Colonic mucosa (tissue), 4 donors: ENCODE results near the gene SPDYE18. TPM values are rescaled to one million over a fixed set of nuclear protein-coding genes. Genes with fewer than 3 reads are reported as not detected.
"Not testable (repeated sequence)": the region's sequence is repeated elsewhere in the genome, so short reads cannot be mapped to it uniquely, and the experiment has no call there.

ENCODE experiments used
- DNase-seq: peaks from one replicate; pipeline ENCODE4 v3.0.0-alpha.2; 2020
- H3K27ac ChIP-seq: fragments of 200-600 bp; one replicate; pipeline ENCODE4 v1.8.0; 2021
- H3K27me3 ChIP-seq: fragments of 200-600 bp; one replicate; pipeline ENCODE4 v1.8.0; 2021
- H3K36me3 ChIP-seq: fragments of 200-600 bp; one replicate; pipeline ENCODE4 v1.8.0; 2021
- H3K4me1 ChIP-seq: fragments of 200-600 bp; one replicate; pipeline ENCODE4 v1.8.0; 2021; ENCODE audit warnings: mild to moderate bottlenecking
- H3K4me3 ChIP-seq: fragments of 200-600 bp; one replicate; pipeline ENCODE4 v1.8.0; 2021
- H3K9ac ChIP-seq, 2 donors: one replicate each; pipeline ENCODE4 v1.7.0; 2013; ENCODE audit warnings: control low read depth in 2 of 2, low read depth in 2 of 2, low read length in 2 of 2
- H3K9me3 ChIP-seq: fragments of 200-600 bp; one replicate; pipeline ENCODE4 v1.8.0; 2021
- intact Hi-C: fragments of 100-400 bp; cut with DNase I; formaldehyde crosslinking; loops from one replicate; pipeline ENCODE4 v1.14.1; 2022
- total RNA-seq, 2 donors: library from RNA; stranded (reverse); fragmentation: NEBNext Ultra II Directional in 1 of 2; extraction: Animal tissue kit (Norgen Biotek cat#: 25700) in 1 of 2; gene quantifications; one replicate each; pipeline ENCODE4 v1.2.1, GENCODE V29; 2021
- donor health status: healthy.
- donor health status: DM: no; HTN: no; CAD: no.
- donor health status: DM: no; HTN: no; CAD: no.

Gene SPDYE18, protein sequence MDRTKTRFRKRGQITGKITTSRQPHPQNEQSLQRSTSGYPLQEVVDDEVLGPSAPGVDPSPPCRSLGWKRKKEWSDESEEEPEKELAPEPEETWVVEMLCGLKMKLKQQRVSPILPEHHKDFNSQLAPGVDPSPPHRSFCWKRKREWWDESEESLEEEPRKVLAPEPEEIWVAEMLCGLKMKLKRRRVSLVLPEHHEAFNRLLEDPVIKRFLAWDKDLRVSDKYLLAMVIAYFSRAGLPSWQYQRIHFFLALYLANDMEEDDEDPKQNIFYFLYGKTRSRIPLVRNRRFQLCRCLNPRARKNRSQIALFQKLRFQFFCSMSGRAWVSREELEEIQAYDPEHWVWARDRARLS
- under 1 TPM in 1 of 2 donors, not detected in 1; 0.27 TPM for total RNA-seq

DNA sequence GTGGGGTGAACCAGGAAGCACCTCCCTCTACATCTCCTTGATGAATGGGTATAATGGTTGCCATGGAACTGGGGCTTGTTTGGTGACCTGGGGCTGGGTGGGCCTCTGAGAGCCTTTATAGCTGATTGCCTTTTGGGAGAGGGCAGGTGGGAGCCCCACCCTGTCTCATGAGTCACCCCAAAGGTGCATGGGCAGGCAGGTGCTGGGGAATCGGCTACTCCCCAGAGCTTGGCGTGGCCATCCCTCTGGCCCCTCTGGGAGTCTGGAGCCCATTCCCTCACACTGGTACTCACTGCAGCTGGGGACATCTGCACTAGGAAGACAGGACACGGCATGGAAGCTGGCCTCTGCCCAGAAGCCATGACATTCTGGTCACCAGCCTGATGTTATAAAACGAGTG is at the start of gene SPDYE18:
Gene SPDYE18, minus strand, starts transcription at position 2 of the 400 bp plus-strand sequence. CDS start 2,046 bp downstream, outside the sequence.
- DNase-seq, intact Hi-C loops, H3K4me3 ChIP-seq, H3K9ac ChIP-seq, H3K9me3 ChIP-seq, H3K36me3 ChIP-seq, H3K4me1 ChIP-seq, H3K27me3 ChIP-seq, H3K27ac ChIP-seq: not testable (repeated sequence)

DNA sequence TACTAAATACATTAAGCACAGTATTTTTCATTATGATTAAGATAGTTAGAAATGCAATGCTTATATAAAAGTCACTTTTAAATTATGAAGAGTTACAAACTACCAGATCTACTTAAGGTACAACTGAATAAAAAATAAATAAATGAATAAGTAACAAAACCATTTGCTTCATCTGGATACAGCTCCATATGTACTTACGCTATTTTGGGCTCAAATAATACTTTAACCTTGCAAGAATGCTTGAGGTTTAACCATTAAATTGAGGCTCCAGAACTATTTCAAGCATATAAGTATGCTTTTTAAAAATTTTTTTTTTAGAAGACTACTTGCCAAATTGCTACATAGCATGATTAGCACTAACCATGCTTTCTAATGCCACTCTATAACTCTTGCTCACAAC is 46.0 kb upstream of the SPDYE18 start:
- H3K36me3 ChIP-seq, H3K4me1 ChIP-seq, DNase-seq, H3K4me3 ChIP-seq, intact Hi-C loops, H3K27me3 ChIP-seq, H3K27ac ChIP-seq, H3K9ac ChIP-seq, H3K9me3 ChIP-seq: not testable (repeated sequence)

DNA sequence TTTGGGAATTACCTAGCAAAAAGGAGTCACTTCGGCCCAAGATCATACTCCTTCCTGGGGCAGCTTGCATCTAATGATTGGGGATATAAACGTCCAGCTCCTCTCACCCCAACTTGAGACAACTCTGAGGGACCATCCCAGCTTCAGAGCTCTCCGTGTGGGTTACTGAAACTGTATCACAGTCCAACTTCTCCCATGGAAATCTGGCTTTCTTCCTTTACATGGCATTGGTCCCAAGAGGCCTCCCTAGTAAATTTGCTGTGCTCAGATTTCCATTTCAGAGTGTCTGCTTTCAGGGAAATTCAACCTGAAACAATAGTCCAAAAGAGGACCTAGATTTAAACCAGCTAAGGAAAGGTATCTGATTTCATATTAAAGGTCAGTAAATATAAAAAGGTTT is 45.3 kb upstream of the SPDYE18 start:
- H3K4me3 ChIP-seq, DNase-seq, H3K9me3 ChIP-seq, H3K36me3 ChIP-seq, H3K9ac ChIP-seq, H3K27ac ChIP-seq, H3K27me3 ChIP-seq, intact Hi-C loops, H3K4me1 ChIP-seq: not testable (repeated sequence)

DNA sequence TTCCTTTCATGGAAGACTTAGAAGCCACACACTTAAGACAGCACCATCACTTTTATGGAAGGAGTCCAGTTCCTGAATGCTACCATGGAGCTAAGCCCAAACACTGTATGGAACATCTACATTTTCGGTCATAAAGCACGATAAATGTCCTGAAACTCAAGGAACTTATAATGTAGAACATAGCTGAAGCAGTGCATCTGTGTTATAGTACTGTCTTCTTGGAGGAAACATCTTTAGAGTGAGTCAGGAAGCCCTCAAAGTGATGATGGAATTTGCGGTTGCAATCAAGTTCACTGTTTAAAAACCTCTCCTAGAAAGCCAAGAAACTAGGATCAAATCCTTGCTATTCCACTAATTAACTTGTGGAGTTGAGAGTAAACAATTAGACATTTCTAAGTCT is 43.5 kb upstream of the SPDYE18 start:
- intact Hi-C loops, H3K9me3 ChIP-seq, H3K4me3 ChIP-seq, H3K27ac ChIP-seq, H3K9ac ChIP-seq, H3K27me3 ChIP-seq, H3K4me1 ChIP-seq, DNase-seq, H3K36me3 ChIP-seq: not testable (repeated sequence)

DNA sequence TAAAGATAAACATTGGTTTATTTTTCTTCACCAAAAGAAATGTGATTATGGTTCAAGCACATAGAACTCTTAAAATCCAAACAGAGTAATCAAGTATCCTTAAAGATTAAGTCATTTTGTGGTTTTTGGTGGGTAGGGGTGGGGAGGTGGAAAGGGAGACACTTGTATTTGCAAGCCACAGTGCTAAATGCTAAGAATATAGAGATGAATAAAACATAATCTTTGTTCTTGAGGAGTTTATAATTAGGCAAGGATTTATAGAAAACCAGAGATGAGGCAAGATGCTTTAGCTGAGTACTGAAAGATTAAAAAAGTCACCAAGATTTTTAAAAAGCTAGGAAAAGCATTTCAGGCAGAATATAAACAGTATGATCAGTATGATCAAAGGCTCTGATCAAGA is 40.3 kb upstream of the SPDYE18 start:
- H3K9ac ChIP-seq, DNase-seq, H3K27me3 ChIP-seq, intact Hi-C loops, H3K4me3 ChIP-seq, H3K27ac ChIP-seq, H3K4me1 ChIP-seq, H3K9me3 ChIP-seq, H3K36me3 ChIP-seq: not testable (repeated sequence)

DNA sequence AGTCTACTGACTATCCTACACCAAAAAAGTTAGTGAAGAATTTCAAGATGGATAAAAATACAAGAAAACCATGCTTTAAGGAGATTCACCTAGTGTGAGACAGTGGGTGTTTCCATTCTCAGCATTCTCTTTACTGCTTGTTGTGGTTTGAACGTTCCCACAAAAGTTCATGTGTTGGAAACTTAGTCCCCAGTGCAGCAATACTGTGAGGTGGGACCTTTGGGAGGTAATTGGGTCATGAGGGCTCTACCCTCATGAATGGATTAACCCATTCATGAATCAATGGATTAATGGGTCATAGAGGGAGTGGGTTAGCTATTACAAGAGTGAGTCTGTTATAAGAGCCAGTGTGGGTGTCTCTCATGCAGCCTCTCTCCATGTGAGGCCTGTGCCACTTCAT is 38.8 kb upstream of the SPDYE18 start:
- H3K27ac ChIP-seq, H3K9me3 ChIP-seq, DNase-seq, H3K9ac ChIP-seq, H3K4me3 ChIP-seq, H3K4me1 ChIP-seq, intact Hi-C loops, H3K27me3 ChIP-seq, H3K36me3 ChIP-seq: not testable (repeated sequence)

DNA sequence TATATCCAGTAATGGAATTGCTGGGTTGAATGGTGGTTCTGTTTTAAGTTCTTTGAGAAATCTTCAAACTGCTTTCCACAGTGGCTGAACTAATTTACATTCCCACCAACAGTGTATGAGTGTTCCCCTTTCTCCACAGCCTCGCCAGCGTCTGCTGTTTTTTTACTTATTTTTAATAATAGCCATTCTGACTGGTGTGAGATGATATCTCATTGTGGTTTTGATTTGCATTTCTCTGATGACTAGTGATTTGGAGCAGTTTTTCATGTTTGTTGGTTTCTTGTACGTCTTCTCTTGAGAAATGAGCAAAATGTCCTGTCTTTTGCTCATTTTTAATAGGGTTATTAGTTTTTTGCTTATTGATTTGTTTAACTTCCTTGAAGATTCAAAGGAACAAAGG is 38.1 kb upstream of the SPDYE18 start:
- H3K9ac ChIP-seq, H3K4me3 ChIP-seq, H3K9me3 ChIP-seq, H3K36me3 ChIP-seq, H3K27ac ChIP-seq, H3K4me1 ChIP-seq, H3K27me3 ChIP-seq, intact Hi-C loops, DNase-seq: not testable (repeated sequence)

DNA sequence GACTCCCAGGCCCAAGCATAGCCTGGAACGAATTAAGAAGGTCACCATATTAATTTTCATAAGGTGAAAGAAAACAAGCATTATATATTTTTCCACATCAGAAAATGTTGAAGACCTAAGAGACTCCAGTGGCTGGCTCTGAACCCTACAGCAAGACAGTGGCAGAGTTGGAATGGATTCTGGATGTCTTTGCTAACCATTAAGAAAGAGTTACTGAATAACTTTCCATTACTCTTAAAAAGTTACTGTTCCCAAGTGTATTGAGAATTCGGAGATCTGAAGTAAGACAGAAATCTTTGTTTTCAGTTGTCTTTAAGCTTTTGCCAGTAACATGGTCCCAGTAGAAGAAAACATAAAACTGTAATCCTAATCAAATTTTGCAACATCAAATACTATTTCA is 29.9 kb upstream of the SPDYE18 start:
- DNase-seq, H3K36me3 ChIP-seq, H3K4me1 ChIP-seq, H3K27ac ChIP-seq, intact Hi-C loops, H3K9ac ChIP-seq, H3K27me3 ChIP-seq, H3K9me3 ChIP-seq, H3K4me3 ChIP-seq: not testable (repeated sequence)

DNA sequence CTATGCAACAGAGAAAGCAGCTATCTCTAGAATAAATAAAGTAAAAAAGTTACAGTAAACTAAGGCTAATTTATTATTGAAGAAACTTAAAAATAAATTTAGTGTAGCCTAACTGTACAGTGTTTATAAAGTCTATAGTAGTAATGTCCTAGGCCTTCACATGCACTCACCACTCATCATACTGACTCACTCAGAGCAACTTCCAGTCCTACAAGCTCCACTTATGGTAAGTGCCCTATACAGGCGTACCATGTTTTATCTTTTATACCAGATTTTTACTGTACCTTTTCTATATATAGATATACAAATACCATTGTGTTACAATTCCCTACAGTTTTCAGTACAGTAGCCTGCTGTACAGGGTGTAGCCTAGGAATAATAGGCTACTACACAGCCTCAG is 19.8 kb upstream of the SPDYE18 start:
- H3K27me3 ChIP-seq, H3K9me3 ChIP-seq, H3K4me1 ChIP-seq, intact Hi-C loops, H3K4me3 ChIP-seq, H3K36me3 ChIP-seq, DNase-seq, H3K9ac ChIP-seq, H3K27ac ChIP-seq: not testable (repeated sequence)

DNA sequence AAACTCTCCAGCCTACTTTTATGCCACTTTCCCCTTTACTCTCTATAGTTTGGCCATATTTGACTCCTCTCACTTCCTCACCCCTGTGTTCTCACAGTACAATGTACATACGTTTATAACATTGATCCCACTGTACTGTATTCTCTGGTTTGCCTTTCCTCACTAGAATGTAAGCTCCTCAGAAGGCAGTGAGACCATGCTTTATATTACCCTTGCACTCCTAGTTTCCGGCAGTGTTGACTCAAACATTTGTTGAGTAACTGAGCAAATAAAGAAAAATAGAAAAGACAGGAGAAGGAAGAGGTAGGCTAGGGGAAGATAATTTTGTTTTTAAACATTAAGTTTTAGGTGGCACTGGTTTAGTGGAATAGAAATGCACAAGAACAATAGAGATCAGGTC is 17.9 kb upstream of the SPDYE18 start:
- H3K4me3 ChIP-seq, H3K9me3 ChIP-seq, H3K4me1 ChIP-seq, DNase-seq, H3K27me3 ChIP-seq, H3K27ac ChIP-seq, H3K9ac ChIP-seq, H3K36me3 ChIP-seq, intact Hi-C loops: not testable (repeated sequence)

DNA sequence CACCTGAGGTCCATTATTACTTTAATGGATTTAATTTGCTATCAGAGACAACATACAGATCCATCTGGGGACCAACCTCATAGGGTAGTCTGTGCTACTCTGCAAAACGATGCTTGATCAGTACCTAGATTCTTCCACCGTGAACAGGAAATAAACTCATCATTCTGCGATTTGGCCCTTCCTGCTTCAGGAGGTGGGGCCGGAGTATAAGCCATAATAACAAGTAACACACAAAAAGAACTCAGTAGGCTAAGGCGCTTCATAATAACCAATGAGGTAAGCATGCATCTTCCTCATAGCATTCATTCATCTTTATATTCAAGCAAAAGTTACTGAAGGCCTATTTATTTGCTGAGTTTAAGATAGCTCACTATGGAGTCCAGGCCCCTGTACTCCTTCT is 17.3 kb upstream of the SPDYE18 start:
- intact Hi-C loops, result not testable (repeated sequence)

DNA sequence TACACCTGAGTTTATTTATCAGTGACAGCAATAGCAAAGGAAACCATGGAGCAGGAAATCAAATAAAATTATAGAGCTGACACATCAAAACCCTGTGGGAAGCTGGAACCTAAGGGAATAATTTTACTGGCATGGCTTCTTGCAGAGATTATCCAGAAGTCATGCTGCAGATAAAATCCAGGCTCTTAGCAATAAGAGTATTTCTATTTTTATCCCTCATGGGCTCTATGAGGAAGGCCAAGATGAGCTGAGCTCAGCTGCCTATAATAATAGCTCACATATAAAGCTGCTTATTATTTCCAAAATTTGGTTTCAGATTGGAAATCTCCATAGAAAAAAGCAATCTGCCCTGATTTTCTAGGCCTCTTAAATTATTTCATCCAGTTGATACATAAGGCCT is 16.8 kb upstream of the SPDYE18 start:
- H3K27ac ChIP-seq, intact Hi-C loops, DNase-seq: not testable (repeated sequence)

More for the DNA sequence above, 17.3 kb upstream of the SPDYE18 start:
- H3K4me3 ChIP-seq, H3K4me1 ChIP-seq, H3K27ac ChIP-seq, H3K27me3 ChIP-seq, H3K9ac ChIP-seq, DNase-seq, H3K36me3 ChIP-seq, H3K9me3 ChIP-seq: not testable (repeated sequence)

DNA sequence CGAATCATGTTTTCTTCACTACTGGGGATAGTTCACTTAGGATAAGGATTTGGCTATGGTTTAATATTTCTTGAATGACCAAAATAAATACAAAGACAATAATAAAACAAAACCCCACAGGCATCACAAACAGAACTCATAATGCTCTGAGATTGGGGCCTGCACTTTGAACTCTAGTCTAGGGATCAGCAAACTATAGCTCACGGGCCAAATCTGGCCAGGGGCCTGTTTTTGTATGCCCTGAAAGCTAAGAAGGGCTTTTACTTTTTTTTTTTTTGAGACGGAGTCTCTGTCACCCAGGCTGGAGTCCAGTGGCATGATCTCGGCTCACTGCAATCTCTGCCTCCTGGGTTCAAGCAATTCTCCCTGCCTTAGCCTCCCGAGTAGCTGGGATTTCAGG is 14.7 kb upstream of the SPDYE18 start:
- H3K27me3 ChIP-seq, H3K36me3 ChIP-seq, intact Hi-C loops, H3K4me1 ChIP-seq, H3K4me3 ChIP-seq, H3K9me3 ChIP-seq, H3K27ac ChIP-seq, DNase-seq, H3K9ac ChIP-seq: not testable (repeated sequence)

More for the DNA sequence above, 16.8 kb upstream of the SPDYE18 start:
- H3K4me3 ChIP-seq, H3K27me3 ChIP-seq, H3K9ac ChIP-seq, H3K4me1 ChIP-seq, H3K9me3 ChIP-seq, H3K36me3 ChIP-seq: not testable (repeated sequence)

DNA sequence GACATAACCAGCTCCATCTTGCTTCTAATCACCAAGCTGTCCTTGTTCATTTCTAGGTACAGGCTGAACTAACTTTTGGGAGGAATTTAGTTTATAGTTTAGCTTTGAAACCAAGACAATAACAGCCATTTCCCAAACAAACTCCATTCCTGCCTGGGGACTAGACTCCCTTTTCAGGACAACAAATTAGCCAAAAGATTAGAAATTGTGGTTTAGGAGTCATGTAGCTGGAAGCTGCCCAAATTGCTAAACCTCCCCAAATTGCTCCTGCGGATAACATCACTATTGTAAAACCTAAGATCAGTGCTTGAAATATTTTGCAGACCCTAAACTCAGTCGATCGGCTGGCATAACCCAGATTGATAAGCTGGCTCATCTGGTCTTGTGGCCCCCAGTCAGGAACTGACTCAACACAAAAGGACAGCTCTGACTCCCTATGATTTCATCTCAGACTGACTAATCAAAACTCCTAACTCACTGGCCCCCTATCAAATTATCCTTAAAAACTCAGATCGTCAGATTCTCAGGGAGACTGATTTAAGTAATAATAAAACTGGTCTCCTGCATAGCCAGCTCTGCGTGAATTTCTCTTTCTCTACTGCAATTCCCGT is 12.5 kb upstream of the SPDYE18 start:
- H3K9ac ChIP-seq, H3K4me3 ChIP-seq, H3K27me3 ChIP-seq, H3K36me3 ChIP-seq, H3K9me3 ChIP-seq, H3K27ac ChIP-seq, H3K4me1 ChIP-seq, DNase-seq, intact Hi-C loops: not testable (repeated sequence)
